Endodermal cell (in vitro differentiated cells): Measurements from ENCODE around the gene NPHS1. TPM values are rescaled to one million over a fixed set of nuclear protein-coding genes. Genes with fewer than 3 reads are reported as not detected.

Experiments used
- DNase-seq: peaks from one replicate; pipeline ENCODE4 v3.0.0-alpha.2; 2017
- H3K27ac ChIP-seq: 2 replicates; pipeline ENCODE4 v1.5.1; 2013; ENCODE audit warnings: mild to moderate bottlenecking, low read depth, low read length, moderate library complexity
- H3K27me3 ChIP-seq: 2 replicates; pipeline ENCODE4 v1.6.1; 2013; ENCODE audit warnings: mild to moderate bottlenecking, low read length, moderate library complexity; ENCODE audit not compliant: insufficient read depth, control insufficient read depth, poor library complexity, severe bottlenecking
- H3K36me3 ChIP-seq: 2 replicates; pipeline ENCODE4 v1.7.0; 2013; ENCODE audit warnings: mild to moderate bottlenecking, low read length, moderate library complexity; ENCODE audit not compliant: control insufficient read depth, insufficient read depth
- H3K4me1 ChIP-seq: one replicate; pipeline ENCODE4 v1.7.0; 2013; ENCODE audit warnings: low read length; ENCODE audit not compliant: control insufficient read depth, insufficient read depth
- H3K4me3 ChIP-seq: 2 replicates; pipeline ENCODE4 v1.5.1; 2013; ENCODE audit warnings: mild to moderate bottlenecking, low read length, moderate library complexity
- H3K9ac ChIP-seq: 2 replicates; pipeline ENCODE4 v1.6.1; 2013; ENCODE audit warnings: mild to moderate bottlenecking, low read length, moderate library complexity; ENCODE audit not compliant: poor library complexity, severe bottlenecking; ENCODE audit errors: extremely low read depth
- H3K9me3 ChIP-seq: 2 replicates; pipeline ENCODE4 v1.6.1; 2013; ENCODE audit warnings: mild to moderate bottlenecking, low read length, moderate library complexity; ENCODE audit not compliant: control insufficient read depth
- H3K27ac Mint-ChIP-seq: 2 replicates; pipeline ENCODE4 v1.8.0; 2020; ENCODE audit warnings: mixed read lengths
- H3K27me3 Mint-ChIP-seq: 2 replicates; pipeline ENCODE4 v1.8.0; 2021; ENCODE audit warnings: mild to moderate bottlenecking, mixed read lengths; ENCODE audit not compliant: insufficient read depth
- H3K36me3 Mint-ChIP-seq: 2 replicates; pipeline ENCODE4 v1.8.0; 2020; ENCODE audit warnings: low read depth, mixed read lengths
- H3K4me1 Mint-ChIP-seq: 2 replicates; pipeline ENCODE4 v1.8.0; 2020; ENCODE audit warnings: mixed read lengths
- H3K4me3 Mint-ChIP-seq: 2 replicates; pipeline ENCODE4 v1.8.0; 2020; ENCODE audit warnings: mild to moderate bottlenecking, moderate library complexity, mixed read lengths
- H3K9me3 Mint-ChIP-seq: 2 replicates; pipeline ENCODE4 v1.8.0; 2020; ENCODE audit warnings: mild to moderate bottlenecking, mixed read lengths
- WGBS, 2 experiments: methylation state at CpG; one replicate each; pipeline versions ENCODE4 v1.1.5 to v1.1.7; 2013; ENCODE audit warnings: missing lambda C conversion rate in 2 of 2, mixed read lengths in 1 of 2; ENCODE audit not compliant: insufficient coverage in 1 of 2, insufficient read length in 1 of 2; 5-methylcytosine and 5-hydroxymethylcytosine counted together
- total RNA-seq, 2 donors: library from RNA; stranded (reverse); fragmentation: NEBNext Ultra II Directional in 1 of 2; extraction: Animal tissue kit (Norgen Biotek cat#: 25700) in 1 of 2; gene quantifications; 2 replicates in 1 of 2; 3 replicates in 1 of 2; pipeline ENCODE4 v1.2.1, GENCODE V29; 2021
- TF ChIP-seq, protein P1 (sequence below): fragments of 200-600 bp; sonication (generic); conservative IDR thresholded peaks from 2 replicates; pipeline ENCODE4 v1.5.0; 2021; ENCODE audit warnings: antibody characterized with exemption, mild to moderate bottlenecking

The NPHS1 gene
- total RNA-seq, 2 donors from 2014 or later: 0.24 to 0.80 TPM

DNA sequence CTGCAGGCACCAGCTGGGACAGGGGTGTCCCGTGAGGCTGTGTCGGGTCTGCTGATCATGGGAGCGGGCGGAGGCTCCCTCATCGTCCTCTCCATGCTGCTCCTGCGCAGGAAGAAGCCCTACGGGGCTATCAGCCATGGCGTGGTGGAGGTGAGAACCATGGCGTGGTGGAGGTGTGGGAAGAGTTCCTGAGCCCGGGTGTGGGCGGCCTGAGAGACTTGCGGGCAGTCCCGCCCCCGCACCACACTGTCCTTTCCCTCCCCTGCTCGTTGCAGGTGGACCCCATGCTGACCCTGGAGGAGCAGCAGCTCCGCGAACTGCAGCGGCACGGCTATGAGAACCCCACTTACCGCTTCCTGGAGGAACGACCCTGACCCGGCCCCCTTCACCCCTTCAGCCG lies 26.8 kb upstream of the NPHS1 start:
- Histone ChIP-seq H3K4me3 (no peak overlapping the region), H3K36me3 (no peaks in the 10 kb centered on the region), H3K27ac (no peak overlapping the region), H3K27me3 (peaks cover 21% of the 10 kb centered on the region), H3K4me1 (no peaks in the 10 kb centered on the region), H3K9me3 (no peaks in the 10 kb centered on the region), H3K9ac (no peak overlapping the region)
- 64% methylated on average over 15 to 23 of the region's 23 CpGs for WGBS, 2 experiments
- Mint-ChIP-seq H3K27me3 (peaks cover 10% of the 10 kb centered on the region), H3K4me1 (peaks cover 3% of the 10 kb centered on the region), H3K36me3 (no peaks in the 10 kb centered on the region), H3K27ac (no peak overlapping the region), H3K4me3 (no peak overlapping the region), H3K9me3 (no peaks in the 10 kb centered on the region)
- DNase-seq: no peak
- TF ChIP-seq, protein P1, sequence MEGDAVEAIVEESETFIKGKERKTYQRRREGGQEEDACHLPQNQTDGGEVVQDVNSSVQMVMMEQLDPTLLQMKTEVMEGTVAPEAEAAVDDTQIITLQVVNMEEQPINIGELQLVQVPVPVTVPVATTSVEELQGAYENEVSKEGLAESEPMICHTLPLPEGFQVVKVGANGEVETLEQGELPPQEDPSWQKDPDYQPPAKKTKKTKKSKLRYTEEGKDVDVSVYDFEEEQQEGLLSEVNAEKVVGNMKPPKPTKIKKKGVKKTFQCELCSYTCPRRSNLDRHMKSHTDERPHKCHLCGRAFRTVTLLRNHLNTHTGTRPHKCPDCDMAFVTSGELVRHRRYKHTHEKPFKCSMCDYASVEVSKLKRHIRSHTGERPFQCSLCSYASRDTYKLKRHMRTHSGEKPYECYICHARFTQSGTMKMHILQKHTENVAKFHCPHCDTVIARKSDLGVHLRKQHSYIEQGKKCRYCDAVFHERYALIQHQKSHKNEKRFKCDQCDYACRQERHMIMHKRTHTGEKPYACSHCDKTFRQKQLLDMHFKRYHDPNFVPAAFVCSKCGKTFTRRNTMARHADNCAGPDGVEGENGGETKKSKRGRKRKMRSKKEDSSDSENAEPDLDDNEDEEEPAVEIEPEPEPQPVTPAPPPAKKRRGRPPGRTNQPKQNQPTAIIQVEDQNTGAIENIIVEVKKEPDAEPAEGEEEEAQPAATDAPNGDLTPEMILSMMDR: no peak

DNA sequence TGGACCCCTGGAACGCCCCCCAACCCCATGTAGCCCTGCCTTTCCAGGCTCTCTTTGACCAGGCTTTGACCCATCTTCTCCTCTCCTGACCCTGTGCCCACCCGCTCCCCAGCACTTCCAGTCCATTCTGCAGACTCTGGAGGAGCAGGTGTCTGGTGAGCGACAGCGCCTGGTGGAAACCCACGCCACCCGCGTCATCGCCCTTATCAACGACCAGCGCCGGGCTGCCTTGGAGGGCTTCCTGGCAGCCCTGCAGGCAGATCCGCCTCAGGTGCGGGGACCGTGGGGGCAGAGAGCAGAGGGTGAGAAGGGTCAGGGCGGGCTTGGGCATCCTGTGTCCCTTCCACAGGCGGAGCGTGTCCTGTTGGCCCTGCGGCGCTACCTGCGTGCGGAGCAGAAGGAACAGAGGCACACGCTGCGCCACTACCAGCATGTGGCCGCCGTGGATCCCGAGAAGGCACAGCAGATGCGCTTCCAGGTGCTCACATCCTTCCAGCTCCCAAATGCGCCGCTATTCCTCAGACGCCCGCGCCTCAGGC lies 22.2 kb upstream of the NPHS1 start:
- no peak overlapping the region for H3K27ac Mint-ChIP-seq

DNA sequence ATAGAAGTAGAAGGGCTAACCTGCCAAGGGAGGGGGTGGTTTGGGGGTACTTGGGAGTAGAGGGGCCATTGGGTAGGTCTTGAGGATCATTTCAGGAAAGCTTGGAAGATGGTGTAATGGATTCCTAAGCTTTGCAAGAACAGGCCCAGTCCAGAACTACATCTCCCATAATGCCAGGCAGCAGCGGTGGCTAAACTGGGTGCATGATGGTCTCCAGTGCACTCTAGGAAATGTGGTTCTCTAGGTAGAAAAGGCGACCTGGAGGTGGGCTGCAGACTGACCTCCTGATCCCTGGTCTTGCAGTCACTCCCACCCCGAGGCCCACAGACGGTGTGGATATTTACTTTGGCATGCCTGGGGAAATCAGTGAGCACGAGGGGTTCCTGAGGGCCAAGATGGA lies 19.9 kb upstream of the NPHS1 start:
- Histone ChIP-seq H3K36me3 (no peaks in the 10 kb centered on the region), H3K4me3 (no peak overlapping the region), H3K4me1 (no peaks in the 10 kb centered on the region), H3K9me3 (no peaks in the 10 kb centered on the region), H3K27me3 (peaks cover 22% of the 10 kb centered on the region), H3K27ac (no peak overlapping the region), H3K9ac (no peak overlapping the region)
- H3K36me3 Mint-ChIP-seq: no peaks in the 10 kb centered on the region
- H3K9me3 Mint-ChIP-seq: no peaks in the 10 kb centered on the region
- H3K4me3 Mint-ChIP-seq: no peak overlapping the region
- WGBS, 2 experiments: 85 to 92% methylated on average over 2 to 5 of the region's 5 CpGs
- TF ChIP-seq, protein P1: no peak
- peak; percentile 68 for DNase-seq
- H3K4me1 Mint-ChIP-seq: peaks cover 3% of the 10 kb centered on the region
- peaks cover 22% of the 10 kb centered on the region for H3K27me3 Mint-ChIP-seq
- no peak overlapping the region for H3K27ac Mint-ChIP-seq

More for the DNA sequence above, 22.2 kb upstream of the NPHS1 start:
- H3K27ac ChIP-seq: no peak overlapping the region
- no peaks in the 10 kb centered on the region for H3K36me3 ChIP-seq
- Mint-ChIP-seq H3K4me1 (peaks cover under 1% of the 10 kb centered on the region), H3K36me3 (no peaks in the 10 kb centered on the region), H3K9me3 (no peaks in the 10 kb centered on the region), H3K27me3 (peaks cover 15% of the 10 kb centered on the region), H3K4me3 (no peak overlapping the region)
- TF ChIP-seq, protein P1: no peak
- H3K4me1 ChIP-seq: no peaks in the 10 kb centered on the region
- DNase-seq: no peak
- no peak overlapping the region for H3K4me3 ChIP-seq
- peaks cover 19% of the 10 kb centered on the region for H3K27me3 ChIP-seq
- H3K9me3 ChIP-seq: no peaks in the 10 kb centered on the region
- WGBS, 2 experiments: 92 to 97% methylated on average over 29 to 32 of the region's 32 CpGs
- H3K9ac ChIP-seq: no peak overlapping the region
